GM12878 (cell line): ENCODE data around the gene NODAL. TPM values are rescaled to one million over a fixed set of nuclear protein-coding genes. Genes with fewer than 3 reads are reported as not detected.

ENCODE experiments used
- ATAC-seq: fragments of 200-7000 bp; cut with Tn5 transposase; 3 replicates; pipeline ENCODE4 v1.9.1; 2020; ENCODE audit warnings: mild to moderate bottlenecking, moderate library complexity
- BruUV-seq: library from RNA; stranded (reverse); fragments of 400-500 nt; replicated peaks from 2 replicates; lab custom pipeline; 2021; lab: Mats Ljungman, UMichigan
- CTCF ChIA-PET: fragments of 300-600 bp; sonication (Branson Sonifier 250); formaldehyde crosslinking; extraction: SDS; loops from one replicate; lab custom pipeline; 2021; ENCODE audit warnings: inconsistent platforms; lab: Yijun Ruan, JAX
- POLR2A ChIA-PET: fragments of 350-600 bp; formaldehyde crosslinking; extraction: SDS; loops from one replicate; lab custom pipeline; 2021; ENCODE audit warnings: inconsistent platforms; lab: Charles Lee
- RAD21 ChIA-PET: fragments of 300-600 bp; sonication (Branson Sonifier 250); formaldehyde crosslinking; loops from one replicate; lab custom pipeline; 2023; ENCODE audit warnings: antibody characterized with exemption; ENCODE audit not compliant: unreplicated experiment; lab: Charles Lee
- SMC1A ChIA-PET: fragments of 300-600 bp; sonication (Branson Sonifier 250); formaldehyde crosslinking; loops from one replicate; lab custom pipeline; 2023; ENCODE audit not compliant: unreplicated experiment, uncharacterized antibody; lab: Charles Lee
- DNase-seq: peaks from one replicate; pipeline ENCODE4 v3.0.0-alpha.2; 2011; ENCODE audit warnings: low read depth, low spot score
- FAIRE-seq: peaks from 3 replicates; lab custom pipeline; 2011; peaks lifted over from hg19 to GRCh38; lab: Jason Lieb, UNC
- H2AFZ ChIP-seq: 2 replicates; pipeline ENCODE4 v1.6.0; 2011; ENCODE audit warnings: low read depth, low read length, control low read depth; ENCODE audit not compliant: control insufficient read depth
- H3K27ac ChIP-seq: 2 replicates; pipeline ENCODE4 v1.5.1; 2011; ENCODE audit warnings: control low read depth; ENCODE audit not compliant: control insufficient read depth, insufficient read depth
- H3K27me3 ChIP-seq, 2 experiments: replicated peaks in 1 of 2; 2 replicates each; pipeline versions ENCODE4 v1.6.0 to v1.6.1; 2011; ENCODE audit warnings: low read length in 1 of 2; ENCODE audit not compliant: control insufficient read depth in 2 of 2, insufficient read depth in 2 of 2
- H3K36me3 ChIP-seq, 2 experiments: 2 replicates each; pipeline ENCODE4 v1.5.1; 2011; ENCODE audit warnings: low read length in 1 of 2; ENCODE audit not compliant: control insufficient read depth in 2 of 2, insufficient read depth in 2 of 2
- H3K4me1 ChIP-seq: 2 replicates; pipeline ENCODE4 v1.6.1; 2011; ENCODE audit warnings: mild to moderate bottlenecking, low read length, moderate library complexity, mixed read lengths; ENCODE audit not compliant: control insufficient read depth, insufficient read depth
- H3K4me2 ChIP-seq: 2 replicates; pipeline ENCODE4 v1.6.0; 2011; ENCODE audit warnings: control low read depth; ENCODE audit not compliant: control insufficient read depth, insufficient read depth
- H3K4me3 ChIP-seq: fragments of 200-600 bp; sonication (generic); 2 replicates; pipeline ENCODE4 v1.5.1; 2016
- H3K79me2 ChIP-seq: 2 replicates; pipeline ENCODE4 v1.6.0; 2011; ENCODE audit warnings: low read length; ENCODE audit not compliant: control insufficient read depth, insufficient read depth
- H3K9ac ChIP-seq: 2 replicates; pipeline ENCODE4 v1.8.0; 2011; ENCODE audit warnings: low read length, control low read depth, mixed read lengths; ENCODE audit not compliant: control insufficient read depth, insufficient read depth
- H3K9me3 ChIP-seq: replicated peaks from 3 replicates; pipeline ENCODE4 v1.5.1; 2011; ENCODE audit warnings: mild to moderate bottlenecking, low read length; ENCODE audit not compliant: control insufficient read depth, insufficient read depth
- H4K20me1 ChIP-seq: 2 replicates; pipeline ENCODE4 v1.6.0; 2011; ENCODE audit not compliant: control insufficient read depth, insufficient read depth
- ATF3 ChIP-seq: IDR thresholded peaks from 2 replicates; pipeline ENCODE4 v1.6.1; 2011; ENCODE audit warnings: low read depth, mild to moderate bottlenecking, low read length, moderate library complexity, borderline replicate concordance; ENCODE audit errors: extremely low read depth
- BCLAF1 ChIP-seq: fragments of 450-650 bp; IDR thresholded peaks from 2 replicates; pipeline ENCODE4 v1.6.1; 2017; ENCODE audit warnings: antibody characterized with exemption, mild to moderate bottlenecking, moderate library complexity
- CREM ChIP-seq: IDR thresholded peaks from 2 replicates; pipeline ENCODE4 v1.6.1; 2014; ENCODE audit warnings: antibody characterized with exemption, low read depth
- EED ChIP-seq: sonication (generic); IDR thresholded peaks from 2 replicates; pipeline ENCODE4 v1.6.1; 2016; ENCODE audit warnings: antibody characterized with exemption, low read depth
- ETV6 ChIP-seq, 2 experiments: fragments of 450-650 bp in 1 of 2; IDR thresholded peaks in 1 of 2; conservative IDR thresholded peaks in 1 of 2; 2 replicates each; pipeline ENCODE4 v1.6.1; 2014; ENCODE audit warnings: antibody characterized with exemption in 1 of 2, borderline replicate concordance in 1 of 2, low read depth in 1 of 2, mild to moderate bottlenecking in 1 of 2, moderate library complexity in 1 of 2
- HDAC2 ChIP-seq: fragments of 200-600 bp; sonication (generic); IDR thresholded peaks from 2 replicates; pipeline ENCODE4 v1.6.1; 2017
- PAX5 ChIP-seq: IDR thresholded peaks from 2 replicates; pipeline ENCODE4 v1.6.1; 2011; ENCODE audit warnings: low read depth, low read length, borderline replicate concordance
- SPI1 ChIP-seq: IDR thresholded peaks from 2 replicates; pipeline ENCODE4 v1.6.1; 2011; ENCODE audit warnings: low read depth, mild to moderate bottlenecking, low read length, moderate library complexity, borderline replicate concordance; ENCODE audit not compliant: insufficient read depth
- ZNF687 ChIP-seq: fragments of 450-650 bp; IDR thresholded peaks from 2 replicates; pipeline ENCODE4 v1.6.1; 2017; ENCODE audit warnings: mild to moderate bottlenecking, moderate library complexity
- ZSCAN29 ChIP-seq: fragments of 450-650 bp; IDR thresholded peaks from 2 replicates; pipeline ENCODE4 v1.6.1; 2017; ENCODE audit warnings: mild to moderate bottlenecking, moderate library complexity
- WGBS: methylation state at CpG from one replicate; pipeline ENCODE4 v1.1.6; 2016; ENCODE audit warnings: low lambda C conversion rate; ENCODE audit not compliant: insufficient replicate concordance, insufficient coverage; ENCODE audit errors: missing lambda C conversion rate; 5-methylcytosine and 5-hydroxymethylcytosine counted together
- in situ Hi-C: fragments of 300-500 bp; cut with MboI; formaldehyde crosslinking; loops from 9 replicates; pipeline ENCODE4 v1.14.3; 2018; ENCODE audit warnings: mixed read lengths
- intact Hi-C: fragments of 100-400 bp; cut with micrococcal nuclease; formaldehyde crosslinking; loops from one replicate; pipeline ENCODE4 v1.14.2; 2022; ENCODE audit not compliant: unreplicated experiment
- polyA plus RNA-seq, 11 experiments: library from polyadenylated mRNA; depleted of rRNA in 4 of 11; unstranded in 6 of 11; stranded (reverse) in 5 of 11; fragments of >200 nt; fragmentation: Nextera tagmentation in 4 of 11; fragmentation: Illumina TruSeq in 1 of 11; extraction: Ambion mirVana in 4 of 11; extraction: Trizol in 1 of 11; gene quantifications; 1 replicate in 1 of 11; 2 replicates in 10 of 11; pipeline versions ENCODE4 v1.2.1 to v1.2.3, GENCODE V29; 2011 to 2016; ENCODE audit warnings: inconsistent platforms in 2 of 11, missing spikeins in 2 of 11, low read depth in 1 of 11
- total RNA-seq, 4 experiments: library from RNA; depleted of rRNA in 3 of 4; stranded (reverse); fragments of >200 nt in 3 of 4; fragmentation: Illumina TruSeq in 1 of 4; extraction: Trizol in 1 of 4; gene quantifications; 2 replicates each; pipeline versions ENCODE4 v1.2.1 to v1.2.3, GENCODE V29; 2013 to 2021
- TF ChIP-seq, protein P1 (sequence below): fragments of 450-650 bp; IDR thresholded peaks from 2 replicates; pipeline ENCODE4 v1.6.1; 2014; ENCODE audit warnings: mild to moderate bottlenecking
- TF ChIP-seq, protein P2 (sequence below): IDR thresholded peaks from 2 replicates; pipeline ENCODE4 v1.6.1; 2012; ENCODE audit warnings: low read depth, low read length, improper control_type of control experiment

Gene NODAL
- total and polyA plus RNA-seq, 10 of the 15 experiments (the other 5 are each of a cell fraction or from before 2014, with no cell fraction given): not detected

DNA sequence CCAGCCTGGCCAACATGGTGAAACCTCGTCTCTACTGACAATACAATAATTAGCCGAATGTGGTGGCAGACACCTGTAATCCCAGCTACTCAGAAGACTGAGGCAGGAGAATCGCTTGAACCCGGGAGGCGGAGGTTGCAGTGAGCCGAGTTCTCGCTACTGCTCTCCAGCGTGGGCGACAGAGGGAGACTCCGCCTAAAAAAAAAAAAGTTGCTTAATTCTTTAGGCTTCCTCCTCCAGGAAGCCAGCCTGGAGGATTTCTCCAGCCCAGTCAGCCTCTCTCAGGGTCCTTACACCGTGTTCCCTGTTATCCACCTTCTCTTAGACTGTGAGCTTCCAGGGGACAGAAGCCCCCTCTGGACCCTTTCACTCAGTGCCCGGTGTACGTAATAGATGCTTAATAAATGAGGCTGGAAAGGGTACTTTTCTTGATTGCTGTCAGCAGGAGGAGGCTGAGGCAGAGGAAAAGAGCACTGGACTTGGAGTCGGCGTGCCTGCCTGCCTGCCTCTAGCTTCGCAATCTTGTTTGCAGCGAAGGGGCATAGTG, 16.4 kb upstream of the NODAL start:
- H3K4me1 ChIP-seq: no peaks in the 10 kb centered on the region
- H3K4me3 ChIP-seq: no peak overlapping the region
- ChIA-PET SMC1A (interaction anchor here (0.7 kb wide), 1 partner anchor 65 kb away, joined by 3 read pairs; no protein-coding TSS in a partner anchor), CTCF (no interaction called here), POLR2A (interaction anchor here (0.8 kb wide), 1 partner anchor 86 kb away, joined by 3 read pairs; no protein-coding TSS in a partner anchor), RAD21 (no interaction called here)
- no peak overlapping the region for H3K27ac ChIP-seq
- 62% methylated on average over 17 of the region's 17 CpGs for WGBS
- H3K4me2 ChIP-seq: no peak overlapping the region
- DNase-seq: no peak
- no peak overlapping the region for H3K9ac ChIP-seq
- no peaks in the 10 kb centered on the region for H3K9me3 ChIP-seq
- no peak for FAIRE-seq
- no peak for ATAC-seq
- in situ Hi-C loops: no loop called here
- no TSS peak for BruUV-seq
- no peaks in the 10 kb centered on the region for H4K20me1 ChIP-seq
- H2AFZ ChIP-seq: no peak overlapping the region
- peaks cover 3 to 5% of the 10 kb centered on the region in 2 experiments; a peak in 3 of 4 replicates for H3K27me3 ChIP-seq
- H3K36me3 ChIP-seq: no peaks in the 10 kb centered on the region
- H3K79me2 ChIP-seq: no peaks in the 10 kb centered on the region
- TF ChIP-seq PAX5: no peak
- TF ChIP-seq ZSCAN29: no peak
- TF ChIP-seq EED: no peak
- TF ChIP-seq BCLAF1: no peak
- TF ChIP-seq, protein P1, sequence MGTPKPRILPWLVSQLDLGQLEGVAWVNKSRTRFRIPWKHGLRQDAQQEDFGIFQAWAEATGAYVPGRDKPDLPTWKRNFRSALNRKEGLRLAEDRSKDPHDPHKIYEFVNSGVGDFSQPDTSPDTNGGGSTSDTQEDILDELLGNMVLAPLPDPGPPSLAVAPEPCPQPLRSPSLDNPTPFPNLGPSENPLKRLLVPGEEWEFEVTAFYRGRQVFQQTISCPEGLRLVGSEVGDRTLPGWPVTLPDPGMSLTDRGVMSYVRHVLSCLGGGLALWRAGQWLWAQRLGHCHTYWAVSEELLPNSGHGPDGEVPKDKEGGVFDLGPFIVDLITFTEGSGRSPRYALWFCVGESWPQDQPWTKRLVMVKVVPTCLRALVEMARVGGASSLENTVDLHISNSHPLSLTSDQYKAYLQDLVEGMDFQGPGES: no peak
- TF ChIP-seq, protein P2, sequence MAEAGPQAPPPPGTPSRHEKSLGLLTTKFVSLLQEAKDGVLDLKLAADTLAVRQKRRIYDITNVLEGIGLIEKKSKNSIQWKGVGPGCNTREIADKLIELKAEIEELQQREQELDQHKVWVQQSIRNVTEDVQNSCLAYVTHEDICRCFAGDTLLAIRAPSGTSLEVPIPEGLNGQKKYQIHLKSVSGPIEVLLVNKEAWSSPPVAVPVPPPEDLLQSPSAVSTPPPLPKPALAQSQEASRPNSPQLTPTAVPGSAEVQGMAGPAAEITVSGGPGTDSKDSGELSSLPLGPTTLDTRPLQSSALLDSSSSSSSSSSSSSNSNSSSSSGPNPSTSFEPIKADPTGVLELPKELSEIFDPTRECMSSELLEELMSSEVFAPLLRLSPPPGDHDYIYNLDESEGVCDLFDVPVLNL: no peak
- TF ChIP-seq ATF3: no peak
- TF ChIP-seq CREM: no peak
- no peak for TF ChIP-seq SPI1
- TF ChIP-seq ETV6 (conservative IDR thresholded peaks at IDR 0.05 in 1 of 2, IDR thresholded peaks at IDR 0.05 in 1 of 2; ENCODE audit: borderline replicate concordance in 1 of 2, low read depth in 1 of 2): no peak
- TF ChIP-seq HDAC2: no peak
- no peak for TF ChIP-seq ZNF687
- intact Hi-C loops: no loop called here
